HTR-8/SVneo (cell line): ENCODE results near the gene AKR7A2.
"Not testable (repeated sequence)": the region's sequence is repeated elsewhere in the genome, so short reads cannot be mapped to it uniquely, and the experiment has no call there.

Source experiments
- DNase-seq: peaks from one replicate; pipeline ENCODE4 v3.0.0; 2011; ENCODE audit warnings: low spot score, mixed read lengths; ENCODE audit not compliant: insufficient read length
- FAIRE-seq: peaks from 2 replicates; lab custom pipeline; 2011; peaks lifted over from hg19 to GRCh38; lab: Jason Lieb, UNC

Gene AKR7A2

GRCh38 chr1:19309123-19309813 is 2.7 kb downstream of the AKR7A2 start:
- DNase-seq (no peak), FAIRE-seq (no peak)

GRCh38 chr1:19308509-19308907 is 3.4 kb downstream of the AKR7A2 start:
- DNase-seq (no peak), FAIRE-seq (no peak)

- FAIRE-seq (no peak), DNase-seq (no peak)
Measured at GRCh38 chr1:19307794-19308508, 4.0 kb downstream of the AKR7A2 start.

GRCh38 chr1:19306941-19307340 is 5.0 kb downstream of the AKR7A2 start:
- no peak for DNase-seq
- FAIRE-seq = no peak

GRCh38 chr1:19305880-19306279 is 6.1 kb downstream of the AKR7A2 start:
- no peak for FAIRE-seq
- DNase-seq = no peak

GRCh38 chr1:19304081-19304480 is 7.9 kb downstream of the AKR7A2 start:
- DNase-seq, FAIRE-seq: not testable (repeated sequence)

- FAIRE-seq = no peak
- DNase-seq = no peak
Measured at GRCh38 chr1:19300211-19300610, 11.7 kb downstream of the AKR7A2 start.

- no peak for FAIRE-seq
Measured at GRCh38 chr1:19294638-19295037, 17.3 kb downstream of the AKR7A2 start.

GRCh38 chr1:19289244-19289643 is 22.7 kb downstream of the AKR7A2 start:
- no peak for DNase-seq
- no peak for FAIRE-seq

More at GRCh38 chr1:19294638-19295037, 17.3 kb downstream of the AKR7A2 start:
- DNase-seq = no peak

GRCh38 chr1:19288324-19289241 is 23.4 kb downstream of the AKR7A2 start, which contains the start of gene AKR7A3:
AKR7A3 (minus strand) TSS chr1:19288770; CDS start chr1:19288709, 61 bp downstream.
- FAIRE-seq, DNase-seq: not testable (repeated sequence)

- no peak for DNase-seq
- FAIRE-seq = no peak
Measured at GRCh38 chr1:19287436-19288185, 24.3 kb downstream of the AKR7A2 start.

- not testable (repeated sequence) for FAIRE-seq, DNase-seq
Measured at GRCh38 chr1:19285807-19286206, 26.1 kb downstream of the AKR7A2 start.

- not testable (repeated sequence) for FAIRE-seq
Measured at GRCh38 chr1:19285366-19285765, 26.6 kb downstream of the AKR7A2 start.

GRCh38 chr1:19284881-19285280 is 27.1 kb downstream of the AKR7A2 start:
- no peak for DNase-seq
- FAIRE-seq = no peak

More at GRCh38 chr1:19285366-19285765, 26.6 kb downstream of the AKR7A2 start:
- DNase-seq = not testable (repeated sequence)

- FAIRE-seq = no peak
- no peak for DNase-seq
Measured at GRCh38 chr1:19283891-19284290, 28.1 kb downstream of the AKR7A2 start.

- FAIRE-seq (no peak), DNase-seq (no peak)
Measured at GRCh38 chr1:19274636-19275035, 37.3 kb downstream of the AKR7A2 start.

- not testable (repeated sequence) for DNase-seq, FAIRE-seq
Measured at GRCh38 chr1:19273844-19274531, 38.0 kb downstream of the AKR7A2 start.

- FAIRE-seq = no peak
Measured at GRCh38 chr1:19273106-19273843, 38.7 kb downstream of the AKR7A2 start.

More at GRCh38 chr1:19273106-19273843, 38.7 kb downstream of the AKR7A2 start:
- DNase-seq = no peak
